Neuronal stem cell (in vitro differentiated cells): ENCODE results near the gene IGFBP3.

ENCODE experiments used
- DNase-seq: peaks from one replicate; pipeline ENCODE4 v3.0.0-alpha.2; 2013; ENCODE audit warnings: low spot score
- H2AFZ ChIP-seq: one replicate; pipeline ENCODE4 v1.6.1; 2013; ENCODE audit warnings: mild to moderate bottlenecking, low read length, inconsistent platforms
- H2AK5ac ChIP-seq: 2 replicates; pipeline ENCODE4 v1.6.1; 2013; ENCODE audit warnings: low read depth, mild to moderate bottlenecking, inconsistent platforms, low read length, moderate library complexity, mixed read lengths
- H2BK120ac ChIP-seq: 2 replicates; pipeline ENCODE4 v1.6.1; 2013; ENCODE audit warnings: low read depth, mild to moderate bottlenecking, inconsistent platforms, low read length, moderate library complexity, mixed read lengths
- H2BK12ac ChIP-seq: one replicate; pipeline ENCODE4 v1.6.1; 2013; ENCODE audit warnings: low read length, inconsistent platforms
- H2BK15ac ChIP-seq: 2 replicates; pipeline ENCODE4 v1.6.1; 2013; ENCODE audit warnings: mild to moderate bottlenecking, low read length, inconsistent platforms, mixed read lengths
- H2BK5ac ChIP-seq: one replicate; pipeline ENCODE4 v1.6.1; 2013; ENCODE audit warnings: inconsistent platforms, mild to moderate bottlenecking, low read length, moderate library complexity
- H3K14ac ChIP-seq: one replicate; pipeline ENCODE4 v1.6.1; 2013; ENCODE audit warnings: low read length, inconsistent platforms
- H3K18ac ChIP-seq: 2 replicates; pipeline ENCODE4 v1.6.1; 2013; ENCODE audit warnings: low read length, inconsistent platforms
- H3K23ac ChIP-seq: 2 replicates; pipeline ENCODE4 v1.6.1; 2013; ENCODE audit warnings: low read depth, mild to moderate bottlenecking, mixed read lengths, low read length, inconsistent platforms; ENCODE audit not compliant: poor library complexity
- H3K27ac ChIP-seq: replicated peaks from 3 replicates; pipeline ENCODE4 v1.5.1; 2013; ENCODE audit warnings: low read length, inconsistent platforms
- H3K27me3 ChIP-seq, 3 experiments: 2 replicates each; pipeline ENCODE4 v1.6.1; 2013; ENCODE audit warnings: low read length in 3 of 3, mild to moderate bottlenecking in 2 of 3, inconsistent platforms in 1 of 3, low read depth in 1 of 3, mixed read lengths in 1 of 3, moderate library complexity in 1 of 3; ENCODE audit not compliant: control insufficient read depth in 3 of 3, insufficient read depth in 3 of 3
- H3K36me3 ChIP-seq, 2 donors: replicated peaks in 1 of 2; 2 replicates each; pipeline ENCODE4 v1.6.1; 2013; ENCODE audit warnings: low read length in 2 of 2; ENCODE audit not compliant: control insufficient read depth in 2 of 2, insufficient read depth in 2 of 2
- H3K4ac ChIP-seq: 2 replicates; pipeline ENCODE4 v1.6.1; 2013; ENCODE audit warnings: inconsistent platforms, mild to moderate bottlenecking, low read length, moderate library complexity
- H3K4me1 ChIP-seq, 2 donors: 1 replicate in 1 of 2; 2 replicates in 1 of 2; pipeline ENCODE4 v1.6.1; 2013; ENCODE audit warnings: low read length in 2 of 2, low read depth in 1 of 2; ENCODE audit not compliant: control insufficient read depth in 2 of 2, insufficient read depth in 1 of 2
- H3K4me2 ChIP-seq: one replicate; pipeline ENCODE4 v1.6.1; 2013; ENCODE audit warnings: mild to moderate bottlenecking, low read length, inconsistent platforms; ENCODE audit not compliant: insufficient read depth, poor library complexity, severe bottlenecking
- H3K4me3 ChIP-seq, 2 donors: 2 replicates each; pipeline ENCODE4 v1.5.1; 2013; ENCODE audit warnings: low read length in 2 of 2, mild to moderate bottlenecking in 2 of 2, inconsistent platforms in 1 of 2, moderate library complexity in 1 of 2
- H3K79me1 ChIP-seq: one replicate; pipeline ENCODE4 v1.6.1; 2013; ENCODE audit warnings: low read depth, mild to moderate bottlenecking, inconsistent platforms, low read length, moderate library complexity
- H3K9ac ChIP-seq: one replicate; pipeline ENCODE4 v1.6.1; 2013; ENCODE audit warnings: mild to moderate bottlenecking, low read depth, low read length, inconsistent platforms; ENCODE audit not compliant: poor library complexity
- H3K9me3 ChIP-seq, 2 donors: replicated peaks in 1 of 2; 2 replicates each; pipeline versions ENCODE3 to v1.6.1; 2013; ENCODE audit warnings: low read length in 2 of 2, mild to moderate bottlenecking in 2 of 2, inconsistent platforms in 1 of 2, low read depth in 1 of 2, mixed read lengths in 1 of 2, moderate library complexity in 1 of 2; ENCODE audit not compliant: control insufficient read depth in 2 of 2, insufficient read depth in 1 of 2
- H4K8ac ChIP-seq: one replicate; pipeline ENCODE4 v1.6.1; 2013; ENCODE audit warnings: low read depth, mild to moderate bottlenecking, inconsistent platforms, low read length, moderate library complexity
- H4K91ac ChIP-seq: one replicate; pipeline ENCODE4 v1.6.1; 2013; ENCODE audit warnings: low read length, low read depth, mild to moderate bottlenecking, inconsistent platforms; ENCODE audit not compliant: poor library complexity
- WGBS, 2 donors: extraction: QIAGEN DNeasy Blood & Tissue Kit; methylation state at CpG; one replicate each; pipeline ENCODE4 v1.1.7; 2013; ENCODE audit warnings: missing lambda C conversion rate in 2 of 2, mixed read lengths in 1 of 2; ENCODE audit not compliant: insufficient read length in 2 of 2, insufficient replicate concordance in 1 of 2; ENCODE audit errors: extremely low coverage in 2 of 2; 5-methylcytosine and 5-hydroxymethylcytosine counted together

Gene IGFBP3

GRCh38 chr7:45918556-45918955 lies 2.5 kb downstream of the IGFBP3 start:
- no peak overlapping the region for H3K18ac ChIP-seq
- no peak overlapping the region for H3K27ac ChIP-seq

GRCh38 chr7:45917658-45918057 lies 3.4 kb downstream of the IGFBP3 start:
- Histone ChIP-seq H3K4me3 (peak overlapping the region in 1 of 2 donors; percentile 27), H2AFZ (peak overlapping the region; percentile 59), H3K14ac (no peak overlapping the region), H3K18ac (no peak overlapping the region), H2BK15ac (no peak overlapping the region), H2BK5ac (no peak overlapping the region), H3K9ac (no peak overlapping the region), H4K8ac (no peak overlapping the region), H3K36me3 (peaks cover 27 to 42% of the 10 kb centered on the region in 2 donors), H3K23ac (peak overlapping the region; percentile 60), H2BK120ac (no peak overlapping the region), H3K4ac (no peak overlapping the region), H3K79me1 (no peaks in the 10 kb centered on the region), H3K4me2 (peak overlapping the region; percentile 23), H2AK5ac (no peak overlapping the region), H3K27ac (no peak overlapping the region), H3K4me1 (peaks cover 5 to 10% of the 10 kb centered on the region in 2 donors), H3K9me3 (no peaks in the 10 kb centered on the region), H4K91ac (no peak overlapping the region), H3K27me3 (peaks cover 0 to 26% (median 13%) of the 10 kb centered on the region in 3 experiments), H2BK12ac (no peak overlapping the region)
- DNase-seq = peak; percentile 67
- no CpG with 5 or more reads among the region's 15 CpGs for WGBS, 2 donors

More at GRCh38 chr7:45918556-45918955, 2.5 kb downstream of the IGFBP3 start:
- Histone ChIP-seq H3K23ac (no peak overlapping the region), H3K4me1 (peaks cover 8 to 14% of the 10 kb centered on the region in 2 donors), H3K36me3 (peaks cover 25 to 35% of the 10 kb centered on the region in 2 donors), H3K79me1 (no peaks in the 10 kb centered on the region), H4K8ac (no peak overlapping the region), H3K14ac (no peak overlapping the region), H2BK5ac (no peak overlapping the region), H4K91ac (no peak overlapping the region), H2BK15ac (no peak overlapping the region), H3K4me3 (no peak overlapping the region), H3K9ac (no peak overlapping the region), H2BK12ac (no peak overlapping the region), H3K27me3 (peaks cover 0 to 26% (median 13%) of the 10 kb centered on the region in 3 experiments), H2BK120ac (no peak overlapping the region), H2AFZ (no peak overlapping the region), H3K9me3 (no peaks in the 10 kb centered on the region), H3K4ac (no peak overlapping the region), H3K4me2 (peak overlapping the region; percentile 26), H2AK5ac (no peak overlapping the region)
- WGBS, 2 donors = no CpG with 5 or more reads among the region's 2 CpGs
- no peak for DNase-seq

GRCh38 chr7:45917064-45917463 lies 4.0 kb downstream of the IGFBP3 start:
- Histone ChIP-seq H3K4me2 (no peak overlapping the region), H3K23ac (no peak overlapping the region), H3K27ac (no peak overlapping the region), H3K9ac (no peak overlapping the region), H2AFZ (no peak overlapping the region), H3K9me3 (no peaks in the 10 kb centered on the region), H2AK5ac (no peak overlapping the region), H2BK120ac (no peak overlapping the region), H3K36me3 (peaks cover 27 to 46% of the 10 kb centered on the region in 2 donors), H2BK12ac (no peak overlapping the region), H3K18ac (no peak overlapping the region), H4K91ac (no peak overlapping the region), H3K4me3 (no peak overlapping the region), H3K79me1 (no peaks in the 10 kb centered on the region), H2BK15ac (no peak overlapping the region), H3K14ac (no peak overlapping the region), H3K4ac (no peak overlapping the region), H4K8ac (no peak overlapping the region), H3K27me3 (peaks cover 0 to 26% (median 13%) of the 10 kb centered on the region in 3 experiments), H3K4me1 (peaks cover 3 to 10% of the 10 kb centered on the region in 2 donors), H2BK5ac (no peak overlapping the region)
- DNase-seq = no peak
- no CpG with 5 or more reads among the region's 14 CpGs for WGBS, 2 donors

DNA sequence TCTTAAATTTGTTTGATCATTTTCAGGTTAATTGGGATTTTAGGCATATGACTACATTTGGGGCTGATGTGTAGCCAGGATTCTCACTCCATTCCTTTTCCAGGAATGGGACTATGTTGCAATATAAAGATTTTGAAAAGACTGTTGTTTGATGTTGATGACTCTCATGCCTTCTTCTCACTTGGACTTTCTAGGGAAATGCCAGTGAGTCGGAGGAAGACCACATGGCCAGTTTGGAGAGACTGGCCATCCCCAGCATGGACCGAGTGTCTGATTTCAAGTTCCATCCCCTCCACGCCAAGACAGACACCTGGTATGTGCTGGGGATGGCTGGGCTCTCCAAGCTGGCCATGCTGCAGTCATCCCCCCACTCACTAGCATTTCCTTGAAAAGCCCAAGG lies 5.5 kb downstream of the IGFBP3 start:
- no peak overlapping the region for H3K23ac ChIP-seq
- no peak overlapping the region for H3K9ac ChIP-seq
- H2AK5ac ChIP-seq = no peak overlapping the region
- H3K36me3 ChIP-seq = peaks cover 31 to 49% of the 10 kb centered on the region in 2 donors
- H3K27ac ChIP-seq = no peak overlapping the region
- H4K91ac ChIP-seq = no peak overlapping the region
- H3K27me3 ChIP-seq = peaks cover 0 to 21% (median 9%) of the 10 kb centered on the region in 3 experiments
- no peak overlapping the region for H4K8ac ChIP-seq
- H3K4me3 ChIP-seq = no peak overlapping the region
- no peak overlapping the region for H2BK15ac ChIP-seq
- H3K14ac ChIP-seq = no peak overlapping the region
- H3K18ac ChIP-seq = no peak overlapping the region
- H3K4ac ChIP-seq = no peak overlapping the region
- H3K9me3 ChIP-seq = no peaks in the 10 kb centered on the region
- WGBS, 2 donors = no CpG with 5 or more reads among the region's 3 CpGs
- no peak overlapping the region for H2BK5ac ChIP-seq
- no peak for DNase-seq
- no peak overlapping the region for H3K4me2 ChIP-seq
- no peaks in the 10 kb centered on the region for H3K79me1 ChIP-seq
- no peak overlapping the region for H2BK120ac ChIP-seq
- H3K4me1 ChIP-seq = peaks cover 0 to 10% of the 10 kb centered on the region in 2 donors
- H2BK12ac ChIP-seq = no peak overlapping the region
- no peak overlapping the region for H2AFZ ChIP-seq
